Prostate gland (tissue), 2 donors: ENCODE results near the gene GLP1R.

Source experiments
- POLR2AphosphoS5 ChIP-seq: sonication (generic); formaldehyde crosslinking; IDR thresholded peaks from one replicate; pipeline ENCODE4 v1.6.1; 2017; ENCODE audit warnings: antibody characterized with exemption
- TF ChIP-seq, protein P1 (sequence below), 4 experiments: fragments of 200-600 bp in 2 of 4; fragments of 450-650 bp in 2 of 4; sonication (generic) in 2 of 4; IDR thresholded peaks; 1 replicate in 3 of 4; 2 replicates in 1 of 4; pipeline ENCODE4 v1.5.1; 2016 to 2019; ENCODE audit warnings: antibody characterized with exemption in 4 of 4, mild to moderate bottlenecking in 2 of 4, moderate library complexity in 2 of 4

DNA sequence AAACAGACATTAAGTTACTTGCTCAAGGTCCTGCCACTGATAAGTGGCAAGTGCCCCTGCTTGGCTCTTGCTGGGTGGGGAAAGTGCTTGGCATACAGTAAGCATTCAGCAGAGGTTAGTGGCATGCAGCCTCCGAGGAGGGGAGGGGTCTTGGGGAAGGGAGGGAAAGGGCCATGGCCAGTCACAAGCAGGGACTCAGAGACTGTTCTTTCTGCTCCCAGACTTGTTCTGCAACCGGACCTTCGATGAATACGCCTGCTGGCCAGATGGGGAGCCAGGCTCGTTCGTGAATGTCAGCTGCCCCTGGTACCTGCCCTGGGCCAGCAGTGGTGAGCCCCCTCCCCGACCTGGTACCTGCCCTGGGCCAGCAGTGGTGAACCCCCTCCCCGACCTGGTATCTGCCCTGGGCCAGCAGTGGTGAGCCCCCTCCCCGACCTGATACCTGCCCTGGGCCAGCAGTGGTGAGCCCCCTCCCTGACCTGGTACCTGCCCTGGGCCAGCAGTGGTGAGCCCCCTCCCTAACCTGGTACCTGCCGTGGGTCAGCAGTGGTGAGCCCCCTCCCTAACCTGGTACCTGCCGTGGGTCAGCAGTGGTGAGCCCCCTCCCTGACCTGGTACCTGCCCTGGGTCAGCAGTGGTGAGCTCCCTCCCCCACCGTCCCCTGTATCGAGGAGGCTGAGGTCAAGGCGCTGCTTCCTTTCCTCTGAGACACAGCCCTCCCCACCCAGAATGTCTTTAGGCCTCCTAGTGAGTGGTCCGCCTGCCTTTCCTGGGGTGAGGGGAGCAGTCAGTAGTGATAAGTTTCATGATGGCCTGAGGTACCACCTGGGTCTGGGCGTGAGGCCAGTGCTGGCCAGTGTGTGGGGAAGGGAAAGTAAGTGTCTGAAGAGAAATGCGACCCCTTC is 8.9 kb downstream of the GLP1R start:
- TF ChIP-seq, protein P1, sequence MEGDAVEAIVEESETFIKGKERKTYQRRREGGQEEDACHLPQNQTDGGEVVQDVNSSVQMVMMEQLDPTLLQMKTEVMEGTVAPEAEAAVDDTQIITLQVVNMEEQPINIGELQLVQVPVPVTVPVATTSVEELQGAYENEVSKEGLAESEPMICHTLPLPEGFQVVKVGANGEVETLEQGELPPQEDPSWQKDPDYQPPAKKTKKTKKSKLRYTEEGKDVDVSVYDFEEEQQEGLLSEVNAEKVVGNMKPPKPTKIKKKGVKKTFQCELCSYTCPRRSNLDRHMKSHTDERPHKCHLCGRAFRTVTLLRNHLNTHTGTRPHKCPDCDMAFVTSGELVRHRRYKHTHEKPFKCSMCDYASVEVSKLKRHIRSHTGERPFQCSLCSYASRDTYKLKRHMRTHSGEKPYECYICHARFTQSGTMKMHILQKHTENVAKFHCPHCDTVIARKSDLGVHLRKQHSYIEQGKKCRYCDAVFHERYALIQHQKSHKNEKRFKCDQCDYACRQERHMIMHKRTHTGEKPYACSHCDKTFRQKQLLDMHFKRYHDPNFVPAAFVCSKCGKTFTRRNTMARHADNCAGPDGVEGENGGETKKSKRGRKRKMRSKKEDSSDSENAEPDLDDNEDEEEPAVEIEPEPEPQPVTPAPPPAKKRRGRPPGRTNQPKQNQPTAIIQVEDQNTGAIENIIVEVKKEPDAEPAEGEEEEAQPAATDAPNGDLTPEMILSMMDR (IDR thresholded peaks at IDR 0.05), result no peak
- TF ChIP-seq POLR2AphosphoS5, result no peak
